K562 (cell line): ENCODE results near the gene TMTC4. TPM values are rescaled to one million over a fixed set of nuclear protein-coding genes. Genes with fewer than 3 reads are reported as not detected.

Experiments used
- ATAC-seq: fragments of 200-7000 bp; cut with Tn5 transposase; 3 replicates; pipeline ENCODE4 v1.9.1; 2020; ENCODE audit warnings: moderate library complexity
- BruUV-seq: library from RNA; stranded (reverse); fragments of 400-500 nt; replicated peaks from 2 replicates; lab custom pipeline; 2021; lab: Mats Ljungman, UMichigan
- CTCF ChIA-PET: fragments of 300-600 bp; formaldehyde crosslinking; extraction: SDS; loops from one replicate; lab custom pipeline; 2021; ENCODE audit warnings: low intra/inter-chr PET ratio; lab: Yijun Ruan, JAX
- POLR2A ChIA-PET: fragments of 300-600, 350-650 bp; sonication (Branson Sonifier 250); formaldehyde crosslinking; extraction: SDS; loops from one replicate; lab custom pipeline; 2021; ENCODE audit warnings: antibody characterized with exemption, inconsistent platforms; lab: Yijun Ruan, JAX
- DNase-seq, 4 experiments: peaks; one replicate each; pipeline versions ENCODE4 v3.0.0 to v3.0.0-alpha.2; 2011 to 2018; ENCODE audit warnings: low spot score in 3 of 4, mixed read lengths in 3 of 4; ENCODE audit errors: extremely low read depth in 1 of 4
- FAIRE-seq: peaks from 2 replicates; lab custom pipeline; 2011; peaks lifted over from hg19 to GRCh38; lab: Jason Lieb, UNC
- H2AFZ ChIP-seq: 2 replicates; pipeline ENCODE4 v1.6.0; 2011; ENCODE audit warnings: low read depth, low read length, control low read depth, inconsistent platforms
- H3K27ac ChIP-seq: fragments of 200-600 bp; 3 replicates; pipeline ENCODE4 v1.8.0; 2011; ENCODE audit warnings: low read depth, mild to moderate bottlenecking, control low read depth, inconsistent platforms, low read length, moderate library complexity, mixed read lengths; ENCODE audit errors: extremely low read depth
- H3K27me3 ChIP-seq, 2 experiments: fragments of 300-600 bp in 1 of 2; 2 replicates in 1 of 2; 3 replicates in 1 of 2; pipeline versions ENCODE4 v1.6.0 to v1.8.0; 2011; ENCODE audit warnings: inconsistent platforms in 2 of 2, low read length in 2 of 2, mild to moderate bottlenecking in 1 of 2, mixed read lengths in 1 of 2, moderate library complexity in 1 of 2; ENCODE audit not compliant: control insufficient read depth in 2 of 2, insufficient read depth in 2 of 2
- H3K36me3 ChIP-seq: fragments of 300-600 bp; 3 replicates; pipeline ENCODE4 v1.8.0; 2011; ENCODE audit warnings: mild to moderate bottlenecking, low read length, inconsistent platforms; ENCODE audit not compliant: control insufficient read depth, insufficient read depth
- H3K4me1 ChIP-seq, 2 experiments: fragments of 200-600 bp in 1 of 2; replicated peaks in 1 of 2; 2 replicates in 1 of 2; 3 replicates in 1 of 2; pipeline versions ENCODE4 v1.5.1 to v1.8.0; 2011; ENCODE audit warnings: inconsistent platforms in 2 of 2, low read length in 2 of 2, mild to moderate bottlenecking in 1 of 2, mixed read lengths in 1 of 2, moderate library complexity in 1 of 2; ENCODE audit not compliant: control insufficient read depth in 2 of 2, insufficient read depth in 2 of 2
- H3K4me2 ChIP-seq: 2 replicates; pipeline ENCODE4 v1.6.1; 2011; ENCODE audit warnings: low read length, control low read depth, inconsistent platforms, mixed read lengths; ENCODE audit not compliant: insufficient read depth
- H3K4me3 ChIP-seq: fragments of 200-600 bp; sonication (generic), shearing (Covaris generic); 2 replicates; pipeline ENCODE4 v1.5.1; 2016; ENCODE audit warnings: control low read depth, inconsistent platforms
- H3K79me2 ChIP-seq: fragments of 200-600 bp; 3 replicates; pipeline ENCODE4 v1.8.0; 2011; ENCODE audit warnings: low read length, inconsistent platforms; ENCODE audit not compliant: control insufficient read depth, insufficient read depth
- H3K9ac ChIP-seq, 2 experiments: 2 replicates each; pipeline versions ENCODE4 v1.6.0 to v1.6.1; 2011; ENCODE audit warnings: low read depth in 2 of 2, low read length in 2 of 2, control low read depth in 1 of 2, inconsistent platforms in 1 of 2, mild to moderate bottlenecking in 1 of 2, mixed read lengths in 1 of 2; ENCODE audit not compliant: insufficient read depth in 1 of 2
- H3K9me1 ChIP-seq: one replicate; pipeline ENCODE4 v1.6.0; 2011; ENCODE audit warnings: inconsistent platforms, mild to moderate bottlenecking, low read length, moderate library complexity; ENCODE audit not compliant: control insufficient read depth, insufficient read depth
- H3K9me3 ChIP-seq: replicated peaks from 2 replicates; pipeline ENCODE4 v1.5.1; 2011; ENCODE audit warnings: low read depth, low read length, inconsistent platforms; ENCODE audit not compliant: control insufficient read depth, insufficient read depth
- H4K20me1 ChIP-seq: replicated peaks from 2 replicates; pipeline ENCODE4 v1.6.1; 2011; ENCODE audit warnings: low read length, inconsistent platforms, mixed read lengths; ENCODE audit not compliant: control insufficient read depth, insufficient read depth
- ASH1L ChIP-seq: fragments of 450-650 bp; IDR thresholded peaks from 2 replicates; pipeline ENCODE4 v1.6.1; 2018; ENCODE audit warnings: borderline replicate concordance, mild to moderate bottlenecking, low read depth; ENCODE audit not compliant: partially characterized antibody
- BACH1 ChIP-seq: fragments of 200-800 bp; sonication (Bioruptor generic); IDR thresholded peaks from 2 replicates; pipeline ENCODE4 v1.6.1; 2016; ENCODE audit warnings: missing genetic modification characterization, missing compliant biosample characterization
- DIDO1 ChIP-seq: fragments of 450-650 bp; IDR thresholded peaks from 2 replicates; pipeline ENCODE4 v1.6.1; 2016; ENCODE audit warnings: low read depth, missing biosample characterization, missing genetic modification characterization
- HMGXB4 ChIP-seq: sonication (generic); formaldehyde crosslinking; IDR thresholded peaks from 2 replicates; pipeline ENCODE4 v1.8.1; 2023; ENCODE audit warnings: mild to moderate bottlenecking, missing genetic modification reagents
- ILK ChIP-seq: fragments of 450-650 bp; IDR thresholded peaks from 2 replicates; pipeline ENCODE4 v1.6.1; 2016; ENCODE audit warnings: missing genetic modification characterization, low read depth, mild to moderate bottlenecking, missing compliant biosample characterization, moderate library complexity, borderline replicate concordance
- MCM5 ChIP-seq: fragments of 450-650 bp; IDR thresholded peaks from 2 replicates; pipeline ENCODE4 v1.6.1; 2016; ENCODE audit warnings: low read depth
- MTA1 ChIP-seq: fragments of 450-650 bp; IDR thresholded peaks from 2 replicates; pipeline ENCODE4 v1.6.1; 2017; ENCODE audit warnings: borderline replicate concordance
- NCOA6 ChIP-seq: fragments of 450-650 bp; IDR thresholded peaks from 2 replicates; pipeline ENCODE4 v1.6.1; 2017; ENCODE audit warnings: mild to moderate bottlenecking
- RBM17 ChIP-seq: fragments of 200-400 bp; formaldehyde crosslinking; IDR thresholded peaks from 2 replicates; pipeline ENCODE4 v1.6.1; 2017; ENCODE audit warnings: low read depth, mild to moderate bottlenecking, low read length, borderline replicate concordance
- ZNF655 ChIP-seq: fragments of 250-450 bp; sonication (Bioruptor Pico); IDR thresholded peaks from 2 replicates; pipeline ENCODE4 v1.5.0; 2021
- ZNF75A ChIP-seq: fragments of 450-650 bp; formaldehyde crosslinking; IDR thresholded peaks from 2 replicates; pipeline ENCODE4 v1.4.0; 2020; ENCODE audit warnings: mild to moderate bottlenecking
- WGBS: fragments of 100-300 bp; shearing (Covaris generic); methylation state at CpG from one replicate; pipeline ENCODE4 v1.1.6; 2016; ENCODE audit warnings: low coverage, mixed read lengths; ENCODE audit not compliant: insufficient coverage; ENCODE audit errors: missing lambda C conversion rate; 5-methylcytosine and 5-hydroxymethylcytosine counted together
- in situ Hi-C: fragments of 300-500 bp; cut with MboI; formaldehyde crosslinking; loops from 4 replicates; pipeline ENCODE4 v1.15.0; 2018; ENCODE audit warnings: inconsistent platforms, mixed read lengths
- intact Hi-C: fragments of 100-400 bp; cut with micrococcal nuclease; formaldehyde crosslinking; loops from 2 replicates; pipeline ENCODE4 v1.14.2; 2022
- polyA plus RNA-seq, 8 experiments: library from polyadenylated mRNA; depleted of rRNA in 4 of 8; stranded (reverse) in 5 of 8; unstranded in 3 of 8; fragments of >200 nt; fragmentation: Nextera tagmentation in 2 of 8; fragmentation: Illumina TruSeq in 1 of 8; extraction: Ambion mirVana in 2 of 8; extraction: Trizol in 1 of 8; gene quantifications; 2 replicates each; pipeline versions ENCODE4 v1.2.1 to v1.2.3, GENCODE V29; 2011 to 2014; ENCODE audit warnings: inconsistent platforms in 1 of 8, missing spikeins in 1 of 8
- total RNA-seq, 7 experiments: library from RNA; depleted of rRNA in 6 of 7; stranded (reverse); fragments of >200 nt in 6 of 7; fragmentation: Illumina TruSeq in 2 of 7; extraction: Trizol in 2 of 7; gene quantifications; 2 replicates each; pipeline versions ENCODE4 v1.2.1 to v1.2.3, GENCODE V29; 2011 to 2021; ENCODE audit warnings: low replicate concordance in 1 of 7
- TF ChIP-seq, protein P1 (sequence below): fragments of 200-400 bp; formaldehyde crosslinking; IDR thresholded peaks from 2 replicates; pipeline ENCODE4 v1.6.1; 2017; ENCODE audit warnings: mild to moderate bottlenecking, low read depth, low read length, moderate library complexity

The TMTC4 gene
- total and polyA plus RNA-seq, 9 of the 15 experiments (the other 6 are each of a cell fraction or from before 2014, with no cell fraction given), result 3.5 to 16.7 (median 11.8) TPM

DNA sequence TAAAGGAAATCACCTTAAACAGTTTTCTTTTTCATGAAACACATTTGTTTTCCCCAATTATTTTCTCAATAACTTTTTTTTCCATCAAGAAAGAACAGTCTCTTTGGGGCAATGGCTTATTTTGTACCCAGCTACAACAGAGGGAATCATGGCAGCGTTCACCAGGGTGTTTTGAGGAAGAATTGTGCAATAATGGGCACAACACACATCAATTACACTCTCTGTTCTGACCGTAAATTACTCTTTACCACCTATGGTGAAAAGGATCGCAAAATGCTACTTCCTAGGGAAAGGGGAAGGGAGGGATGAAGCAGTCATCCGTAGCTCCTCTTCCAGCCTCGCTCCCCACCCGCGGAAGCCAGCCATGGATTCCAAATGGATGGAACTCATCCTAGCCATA, 38.6 kb downstream of the TMTC4 start (continued):
- TF ChIP-seq ZNF655 (CRISPR knock-in tag), result no peak
- no peak for TF ChIP-seq DIDO1 (tag)
- no peak for TF ChIP-seq ZNF75A (CRISPR knock-in tag)
- TF ChIP-seq BACH1, result no peak
- TF ChIP-seq, all 486 proteins: peak for 0

DNA sequence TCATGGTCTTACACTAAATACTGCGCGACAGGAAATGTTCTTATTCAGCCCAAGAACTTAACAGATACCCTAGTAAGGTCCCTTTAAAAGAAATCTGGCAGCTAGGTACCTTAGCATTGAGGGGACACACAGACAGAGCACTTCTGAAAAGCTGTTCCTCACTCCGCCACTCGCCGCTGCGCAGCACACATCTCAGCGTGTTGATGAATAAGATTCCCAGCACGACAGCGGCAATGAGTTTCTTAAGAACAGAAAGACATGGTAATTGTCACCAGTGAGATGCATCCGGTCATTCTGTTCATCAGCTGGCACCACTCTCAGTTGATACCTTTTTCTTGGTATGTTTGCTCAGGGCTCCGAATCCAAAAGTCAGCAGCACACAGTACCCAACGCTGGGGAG, 39.9 kb downstream of the TMTC4 start:
- Histone ChIP-seq H3K36me3 (peaks cover 44% of the 10 kb centered on the region; the same call in 1 of the 3 replicates), H3K4me2 (no peak overlapping the region), H2AFZ (no peak overlapping the region), H3K9me1 (no peaks in the 10 kb centered on the region), H3K27ac (no peak overlapping the region), H3K4me1 (no peaks in the 10 kb centered on the region), H4K20me1 (no peaks in the 10 kb centered on the region), H3K79me2 (no peaks in the 10 kb centered on the region), H3K4me3 (no peak overlapping the region), H3K9me3 (no peaks in the 10 kb centered on the region), H3K27me3 (no peaks in the 10 kb centered on the region), H3K9ac (no peak overlapping the region)
- intact Hi-C loops, result loop anchor here (5.0 kb wide), 1 partner anchor 62 kb away; no protein-coding TSS in a partner anchor
- FAIRE-seq (no peak), ATAC-seq (no peak), DNase-seq (no peak)
- in situ Hi-C loops, result no loop called here
- no TSS peak for BruUV-seq
- ChIA-PET POLR2A (no interaction called here), CTCF (no interaction called here)
- 97% methylated on average over 9 of the region's 12 CpGs for WGBS
- TF ChIP-seq ZNF75A (CRISPR knock-in tag) (no peak), ASH1L (no peak), ILK (tag) (no peak), NCOA6 (no peak), MTA1 (no peak), RBM17 (no peak), HMGXB4 (no peak), MCM5 (no peak)
- TF ChIP-seq, protein P1, sequence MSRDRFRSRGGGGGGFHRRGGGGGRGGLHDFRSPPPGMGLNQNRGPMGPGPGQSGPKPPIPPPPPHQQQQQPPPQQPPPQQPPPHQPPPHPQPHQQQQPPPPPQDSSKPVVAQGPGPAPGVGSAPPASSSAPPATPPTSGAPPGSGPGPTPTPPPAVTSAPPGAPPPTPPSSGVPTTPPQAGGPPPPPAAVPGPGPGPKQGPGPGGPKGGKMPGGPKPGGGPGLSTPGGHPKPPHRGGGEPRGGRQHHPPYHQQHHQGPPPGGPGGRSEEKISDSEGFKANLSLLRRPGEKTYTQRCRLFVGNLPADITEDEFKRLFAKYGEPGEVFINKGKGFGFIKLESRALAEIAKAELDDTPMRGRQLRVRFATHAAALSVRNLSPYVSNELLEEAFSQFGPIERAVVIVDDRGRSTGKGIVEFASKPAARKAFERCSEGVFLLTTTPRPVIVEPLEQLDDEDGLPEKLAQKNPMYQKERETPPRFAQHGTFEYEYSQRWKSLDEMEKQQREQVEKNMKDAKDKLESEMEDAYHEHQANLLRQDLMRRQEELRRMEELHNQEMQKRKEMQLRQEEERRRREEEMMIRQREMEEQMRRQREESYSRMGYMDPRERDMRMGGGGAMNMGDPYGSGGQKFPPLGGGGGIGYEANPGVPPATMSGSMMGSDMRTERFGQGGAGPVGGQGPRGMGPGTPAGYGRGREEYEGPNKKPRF, result no peak
